Subcutaneous adipose tissue (tissue), 4 donors: ENCODE data around the gene ATL3. TPM values are rescaled to one million over a fixed set of nuclear protein-coding genes. Genes with fewer than 3 reads are reported as not detected.

Experiments used
- total RNA-seq, 4 donors: library from RNA; depleted of rRNA; stranded (reverse); fragments of >200 nt; gene quantifications; one replicate each; pipeline ENCODE4 v1.1.0, GENCODE V29; 2016
- TF ChIP-seq, protein P1 (sequence below): fragments of 450-650 bp; IDR thresholded peaks from one replicate; pipeline ENCODE4 v1.5.1; 2016; ENCODE audit warnings: low read depth, mild to moderate bottlenecking, control low read depth, antibody characterized with exemption, moderate library complexity

Gene ATL3, protein sequence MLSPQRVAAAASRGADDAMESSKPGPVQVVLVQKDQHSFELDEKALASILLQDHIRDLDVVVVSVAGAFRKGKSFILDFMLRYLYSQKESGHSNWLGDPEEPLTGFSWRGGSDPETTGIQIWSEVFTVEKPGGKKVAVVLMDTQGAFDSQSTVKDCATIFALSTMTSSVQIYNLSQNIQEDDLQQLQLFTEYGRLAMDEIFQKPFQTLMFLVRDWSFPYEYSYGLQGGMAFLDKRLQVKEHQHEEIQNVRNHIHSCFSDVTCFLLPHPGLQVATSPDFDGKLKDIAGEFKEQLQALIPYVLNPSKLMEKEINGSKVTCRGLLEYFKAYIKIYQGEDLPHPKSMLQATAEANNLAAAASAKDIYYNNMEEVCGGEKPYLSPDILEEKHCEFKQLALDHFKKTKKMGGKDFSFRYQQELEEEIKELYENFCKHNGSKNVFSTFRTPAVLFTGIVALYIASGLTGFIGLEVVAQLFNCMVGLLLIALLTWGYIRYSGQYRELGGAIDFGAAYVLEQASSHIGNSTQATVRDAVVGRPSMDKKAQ
- total RNA-seq, result 100 to 1,000 TPM in 3 of 4 donors, 10 to 100 TPM in 1; 83.5 to 172 (median 118) TPM

GRCh38 chr11:63671322-63672155, at the start of gene ATL3:
TSS of gene ATL3 (minus strand) at chr11:63671376. CDS start at chr11:63671335, 41 bp downstream.
- TF ChIP-seq, protein P1, sequence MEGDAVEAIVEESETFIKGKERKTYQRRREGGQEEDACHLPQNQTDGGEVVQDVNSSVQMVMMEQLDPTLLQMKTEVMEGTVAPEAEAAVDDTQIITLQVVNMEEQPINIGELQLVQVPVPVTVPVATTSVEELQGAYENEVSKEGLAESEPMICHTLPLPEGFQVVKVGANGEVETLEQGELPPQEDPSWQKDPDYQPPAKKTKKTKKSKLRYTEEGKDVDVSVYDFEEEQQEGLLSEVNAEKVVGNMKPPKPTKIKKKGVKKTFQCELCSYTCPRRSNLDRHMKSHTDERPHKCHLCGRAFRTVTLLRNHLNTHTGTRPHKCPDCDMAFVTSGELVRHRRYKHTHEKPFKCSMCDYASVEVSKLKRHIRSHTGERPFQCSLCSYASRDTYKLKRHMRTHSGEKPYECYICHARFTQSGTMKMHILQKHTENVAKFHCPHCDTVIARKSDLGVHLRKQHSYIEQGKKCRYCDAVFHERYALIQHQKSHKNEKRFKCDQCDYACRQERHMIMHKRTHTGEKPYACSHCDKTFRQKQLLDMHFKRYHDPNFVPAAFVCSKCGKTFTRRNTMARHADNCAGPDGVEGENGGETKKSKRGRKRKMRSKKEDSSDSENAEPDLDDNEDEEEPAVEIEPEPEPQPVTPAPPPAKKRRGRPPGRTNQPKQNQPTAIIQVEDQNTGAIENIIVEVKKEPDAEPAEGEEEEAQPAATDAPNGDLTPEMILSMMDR, result no peak

- TF ChIP-seq, protein P1, result no peak
These were observed 49.4 kb upstream of the ATL3 start for GRCh38 chr11:63720611-63721010.

DNA sequence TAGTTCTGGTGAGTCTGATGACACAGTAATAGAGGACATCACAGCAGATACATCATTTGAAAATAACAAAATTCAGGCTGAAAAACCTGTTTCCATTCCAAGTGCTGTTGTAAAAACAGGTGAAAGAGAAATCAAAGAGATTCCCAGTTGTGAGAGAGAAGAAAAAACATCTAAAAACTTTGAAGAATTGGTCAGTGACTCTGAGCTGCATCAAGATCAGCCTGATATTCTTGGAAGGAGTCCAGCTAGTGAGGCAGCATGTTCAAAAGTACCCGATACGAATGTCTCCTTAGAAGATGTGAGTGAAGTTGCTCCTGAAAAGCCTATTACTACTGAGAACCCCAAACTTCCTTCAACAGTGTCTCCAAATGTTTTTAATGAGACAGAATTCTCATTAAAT, 48.8 kb upstream of the ATL3 start:
- TF ChIP-seq, protein P1, result no peak

DNA sequence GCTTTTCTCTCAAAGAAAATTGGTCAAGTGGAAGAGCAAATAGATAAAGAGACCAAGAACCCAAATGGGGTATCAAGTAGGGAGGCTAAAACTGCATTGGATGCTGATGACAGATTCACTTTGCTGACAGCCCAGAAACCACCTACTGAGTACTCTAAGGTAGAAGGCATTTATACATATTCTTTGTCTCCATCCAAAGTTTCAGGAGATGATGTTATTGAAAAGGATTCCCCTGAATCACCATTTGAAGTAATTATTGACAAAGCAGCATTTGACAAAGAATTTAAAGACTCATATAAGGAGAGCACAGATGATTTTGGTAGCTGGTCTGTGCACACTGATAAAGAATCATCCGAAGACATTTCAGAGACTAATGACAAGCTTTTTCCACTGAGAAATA, 47.8 kb upstream of the ATL3 start:
- TF ChIP-seq, protein P1, result no peak

- TF ChIP-seq, protein P1, result no peak
These were observed 44.9 kb upstream of the ATL3 start for GRCh38 chr11:63716046-63716445.

- TF ChIP-seq, protein P1, result no peak
These were observed 42.6 kb upstream of the ATL3 start for GRCh38 chr11:63713766-63714165.

DNA sequence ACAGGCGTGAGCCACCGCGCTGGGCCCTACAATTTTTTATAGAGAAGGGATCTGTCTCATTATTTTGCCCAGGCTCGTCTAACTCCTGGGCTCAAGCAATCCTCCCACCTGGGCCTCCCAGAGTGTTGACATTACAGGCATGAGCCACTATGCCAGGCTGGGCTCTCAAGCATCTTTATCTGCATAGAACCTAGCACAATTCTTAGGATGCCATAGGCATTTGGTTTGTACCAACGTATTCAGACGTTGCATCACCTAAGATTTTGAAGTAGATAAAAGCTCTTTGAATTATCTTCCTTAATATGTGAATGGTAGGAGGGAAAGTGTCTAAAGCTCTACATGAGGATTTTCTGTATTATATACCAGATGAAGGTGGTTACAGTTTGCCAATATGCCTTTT, 40.7 kb upstream of the ATL3 start:
- TF ChIP-seq, protein P1, result no peak
